K562 (cell line): ENCODE data around the gene TMOD3. TPM values are rescaled to one million over a fixed set of nuclear protein-coding genes. Genes with fewer than 3 reads are reported as not detected.

ENCODE experiments used
- BCOR ChIP-seq: fragments of 450-650 bp; IDR thresholded peaks from 2 replicates; pipeline ENCODE4 v1.6.1; 2016
- E2F5 ChIP-seq: sonication (generic); formaldehyde crosslinking; IDR thresholded peaks from 2 replicates; pipeline ENCODE4 v1.8.0; 2022; ENCODE audit warnings: mild to moderate bottlenecking, missing genetic modification reagents
- EP400 ChIP-seq: fragments of 450-650 bp; IDR thresholded peaks from 2 replicates; pipeline ENCODE4 v1.6.1; 2017; ENCODE audit warnings: antibody characterized with exemption, mild to moderate bottlenecking, moderate library complexity
- HLTF ChIP-seq: fragments of 450-650 bp; IDR thresholded peaks from 2 replicates; pipeline ENCODE4 v1.6.1; 2016
- MAFK ChIP-seq: IDR thresholded peaks from 2 replicates; pipeline ENCODE4 v1.6.1; 2011; ENCODE audit warnings: low read length, improper control_type of control experiment
- MYC ChIP-seq, 2 experiments: fragments of 250-450 bp in 1 of 2; sonication (Bioruptor Pico) in 1 of 2; IDR thresholded peaks; 2 replicates each; pipeline versions ENCODE4 v1.5.1 to v1.6.1; 2012 to 2021; ENCODE audit warnings: low read depth in 2 of 2, borderline replicate concordance in 1 of 2, improper control_type of control experiment in 1 of 2, low read length in 1 of 2, mild to moderate bottlenecking in 1 of 2, moderate library complexity in 1 of 2
- NBN ChIP-seq: fragments of 450-650 bp; IDR thresholded peaks from 2 replicates; pipeline ENCODE4 v1.6.1; 2016; ENCODE audit warnings: low read depth, mild to moderate bottlenecking
- NCOR1 ChIP-seq: fragments of 450-650 bp; IDR thresholded peaks from 2 replicates; pipeline ENCODE4 v1.6.1; 2016; ENCODE audit warnings: mild to moderate bottlenecking, moderate library complexity
- PML ChIP-seq: IDR thresholded peaks from 2 replicates; pipeline ENCODE4 v1.6.1; 2012; ENCODE audit warnings: low read length, inconsistent platforms
- POU5F1 ChIP-seq: fragments of 150-350 bp; IDR thresholded peaks from 2 replicates; pipeline ENCODE4 v1.6.1; 2014; ENCODE audit warnings: borderline replicate concordance, low read length, low read depth, mild to moderate bottlenecking; ENCODE audit not compliant: partially characterized antibody
- RB1 ChIP-seq: fragments of 450-650 bp; IDR thresholded peaks from 2 replicates; pipeline ENCODE4 v1.6.1; 2017; ENCODE audit warnings: low read depth, mild to moderate bottlenecking
- RFX1 ChIP-seq: fragments of 450-650 bp; IDR thresholded peaks from 2 replicates; pipeline ENCODE4 v1.6.1; 2016; ENCODE audit warnings: mild to moderate bottlenecking, moderate library complexity
- RHOXF2B ChIP-seq: fragments of 250-450 bp; sonication (Bioruptor Pico); conservative IDR thresholded peaks from 2 replicates; pipeline ENCODE4 v1.5.1; 2021
- RUNX1 ChIP-seq: sonication (generic); IDR thresholded peaks from 2 replicates; pipeline ENCODE4 v1.6.1; 2016; ENCODE audit warnings: antibody characterized with exemption, low read depth
- SOX6 ChIP-seq: fragments of 450-650 bp; IDR thresholded peaks from 2 replicates; pipeline ENCODE4 v1.6.1; 2014; ENCODE audit warnings: mild to moderate bottlenecking
- SPI1 ChIP-seq: IDR thresholded peaks from 2 replicates; pipeline ENCODE4 v1.6.1; 2011; ENCODE audit warnings: low read depth, low read length, control low read depth, borderline replicate concordance
- SREBF2 ChIP-seq: sonication (generic); formaldehyde crosslinking; IDR thresholded peaks from 2 replicates; pipeline ENCODE4 v1.4.0; 2020; ENCODE audit warnings: mild to moderate bottlenecking, missing genetic modification reagents
- SRF ChIP-seq, 2 experiments: fragments of 250-450, 450-650 bp in 1 of 2; sonication (Bioruptor Pico) in 1 of 2; sonication (generic) in 1 of 2; formaldehyde crosslinking; IDR thresholded peaks; 2 replicates each; pipeline versions ENCODE4 v1.5.0 to v1.5.1; 2020 to 2022; ENCODE audit warnings: mild to moderate bottlenecking in 1 of 2, missing genetic modification reagents in 1 of 2
- ZC3H8 ChIP-seq: fragments of 450-650 bp; IDR thresholded peaks from 2 replicates; pipeline ENCODE4 v1.6.1; 2017
- ZKSCAN1 ChIP-seq: fragments of 150-350 bp; IDR thresholded peaks from 2 replicates; pipeline ENCODE4 v1.6.1; 2016; ENCODE audit warnings: low read depth, low read length
- ZNF79 ChIP-seq: fragments of 250-450 bp; sonication (Bioruptor Pico); IDR thresholded peaks from 2 replicates; pipeline ENCODE4 v1.4.0; 2020; ENCODE audit warnings: low read depth, mild to moderate bottlenecking, moderate library complexity
- polyA plus RNA-seq, 8 experiments: library from polyadenylated mRNA; depleted of rRNA in 4 of 8; stranded (reverse) in 5 of 8; unstranded in 3 of 8; fragments of >200 nt; fragmentation: Nextera tagmentation in 2 of 8; fragmentation: Illumina TruSeq in 1 of 8; extraction: Ambion mirVana in 2 of 8; extraction: Trizol in 1 of 8; gene quantifications; 2 replicates each; pipeline versions ENCODE4 v1.2.1 to v1.2.3, GENCODE V29; 2011 to 2014; ENCODE audit warnings: inconsistent platforms in 1 of 8, missing spikeins in 1 of 8
- total RNA-seq, 7 experiments: library from RNA; depleted of rRNA in 6 of 7; stranded (reverse); fragments of >200 nt in 6 of 7; fragmentation: Illumina TruSeq in 2 of 7; extraction: Trizol in 2 of 7; gene quantifications; 2 replicates each; pipeline versions ENCODE4 v1.2.1 to v1.2.3, GENCODE V29; 2011 to 2021; ENCODE audit warnings: low replicate concordance in 1 of 7
- TF ChIP-seq, protein P1 (sequence below): fragments of 450-650 bp; conservative IDR thresholded peaks from 2 replicates; pipeline ENCODE4 v1.6.1; 2016; ENCODE audit warnings: missing genetic modification characterization, low read depth, mild to moderate bottlenecking, missing compliant biosample characterization, moderate library complexity
- TF ChIP-seq, protein P2 (sequence below): IDR thresholded peaks from 3 replicates; pipeline ENCODE4 v1.6.1; 2011; ENCODE audit warnings: borderline replicate concordance, mild to moderate bottlenecking, moderate library complexity; ENCODE audit not compliant: insufficient read length; ENCODE audit errors: extremely low read depth
- TF ChIP-seq, protein P3 (sequence below): fragments of 450-650 bp; IDR thresholded peaks from one replicate; pipeline ENCODE4 v1.6.1; 2018; ENCODE audit warnings: mild to moderate bottlenecking, moderate library complexity; ENCODE audit not compliant: partially characterized antibody

Gene TMOD3
- total and polyA plus RNA-seq, 9 of the 15 experiments (the other 6 are each of a cell fraction or from before 2014, with no cell fraction given): 6.8 to 45.0 (median 30.9) TPM

DNA sequence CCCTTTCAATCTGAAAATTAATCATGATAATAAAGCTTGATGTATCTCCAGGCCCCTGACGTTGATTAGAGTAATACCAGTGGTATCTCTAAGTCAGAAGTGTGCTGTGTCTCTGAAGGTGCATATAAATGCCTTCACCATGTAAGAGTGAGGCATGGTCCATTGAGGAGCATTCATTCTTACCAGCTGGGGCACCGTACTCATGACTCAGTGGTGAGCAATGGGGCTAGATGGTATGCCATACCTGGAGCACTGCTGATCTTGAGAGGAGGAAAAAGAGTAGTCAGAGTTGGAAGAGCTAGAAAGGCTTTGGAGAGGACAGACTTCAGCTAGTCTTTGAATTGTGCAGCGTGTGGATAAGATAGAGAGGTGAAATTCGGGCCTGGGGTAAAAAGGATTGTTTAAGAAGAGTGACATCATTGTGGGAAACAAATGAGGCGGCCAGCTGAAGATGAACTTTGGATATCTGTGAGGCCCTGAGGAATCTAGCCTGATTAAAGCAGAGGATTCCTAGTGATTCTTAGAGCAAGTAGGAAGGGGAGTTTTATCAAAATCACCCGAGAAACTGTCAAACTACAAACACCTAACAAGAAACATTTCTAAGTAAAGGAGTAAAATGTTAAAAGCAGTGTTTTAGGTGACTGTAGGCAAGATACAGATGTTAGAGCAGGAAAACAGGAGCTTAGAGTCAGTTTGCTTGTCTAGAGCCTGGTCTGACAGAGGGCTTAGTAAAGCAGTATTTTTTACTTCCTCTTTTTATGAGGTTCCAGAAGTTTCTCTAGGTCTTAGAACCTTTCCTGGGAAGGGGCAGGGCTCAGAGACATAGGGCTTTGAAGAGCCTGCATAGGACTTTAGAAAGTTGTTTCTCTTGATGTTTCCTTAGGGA is 13.6 kb downstream of the TMOD3 start (continued):
- TF ChIP-seq, protein P1, sequence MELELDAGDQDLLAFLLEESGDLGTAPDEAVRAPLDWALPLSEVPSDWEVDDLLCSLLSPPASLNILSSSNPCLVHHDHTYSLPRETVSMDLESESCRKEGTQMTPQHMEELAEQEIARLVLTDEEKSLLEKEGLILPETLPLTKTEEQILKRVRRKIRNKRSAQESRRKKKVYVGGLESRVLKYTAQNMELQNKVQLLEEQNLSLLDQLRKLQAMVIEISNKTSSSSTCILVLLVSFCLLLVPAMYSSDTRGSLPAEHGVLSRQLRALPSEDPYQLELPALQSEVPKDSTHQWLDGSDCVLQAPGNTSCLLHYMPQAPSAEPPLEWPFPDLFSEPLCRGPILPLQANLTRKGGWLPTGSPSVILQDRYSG (tag): no peak
- no peak for TF ChIP-seq POU5F1
- no peak for TF ChIP-seq HLTF
- no peak for TF ChIP-seq ZKSCAN1
- TF ChIP-seq RFX1: no peak
- TF ChIP-seq ZC3H8: no peak
- TF ChIP-seq, protein P2, sequence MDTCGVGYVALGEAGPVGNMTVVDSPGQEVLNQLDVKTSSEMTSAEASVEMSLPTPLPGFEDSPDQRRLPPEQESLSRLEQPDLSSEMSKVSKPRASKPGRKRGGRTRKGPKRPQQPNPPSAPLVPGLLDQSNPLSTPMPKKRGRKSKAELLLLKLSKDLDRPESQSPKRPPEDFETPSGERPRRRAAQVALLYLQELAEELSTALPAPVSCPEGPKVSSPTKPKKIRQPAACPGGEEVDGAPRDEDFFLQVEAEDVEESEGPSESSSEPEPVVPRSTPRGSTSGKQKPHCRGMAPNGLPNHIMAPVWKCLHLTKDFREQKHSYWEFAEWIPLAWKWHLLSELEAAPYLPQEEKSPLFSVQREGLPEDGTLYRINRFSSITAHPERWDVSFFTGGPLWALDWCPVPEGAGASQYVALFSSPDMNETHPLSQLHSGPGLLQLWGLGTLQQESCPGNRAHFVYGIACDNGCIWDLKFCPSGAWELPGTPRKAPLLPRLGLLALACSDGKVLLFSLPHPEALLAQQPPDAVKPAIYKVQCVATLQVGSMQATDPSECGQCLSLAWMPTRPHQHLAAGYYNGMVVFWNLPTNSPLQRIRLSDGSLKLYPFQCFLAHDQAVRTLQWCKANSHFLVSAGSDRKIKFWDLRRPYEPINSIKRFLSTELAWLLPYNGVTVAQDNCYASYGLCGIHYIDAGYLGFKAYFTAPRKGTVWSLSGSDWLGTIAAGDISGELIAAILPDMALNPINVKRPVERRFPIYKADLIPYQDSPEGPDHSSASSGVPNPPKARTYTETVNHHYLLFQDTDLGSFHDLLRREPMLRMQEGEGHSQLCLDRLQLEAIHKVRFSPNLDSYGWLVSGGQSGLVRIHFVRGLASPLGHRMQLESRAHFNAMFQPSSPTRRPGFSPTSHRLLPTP: no peak
- TF ChIP-seq RHOXF2B (CRISPR knock-in tag): no peak
- TF ChIP-seq, protein P3, sequence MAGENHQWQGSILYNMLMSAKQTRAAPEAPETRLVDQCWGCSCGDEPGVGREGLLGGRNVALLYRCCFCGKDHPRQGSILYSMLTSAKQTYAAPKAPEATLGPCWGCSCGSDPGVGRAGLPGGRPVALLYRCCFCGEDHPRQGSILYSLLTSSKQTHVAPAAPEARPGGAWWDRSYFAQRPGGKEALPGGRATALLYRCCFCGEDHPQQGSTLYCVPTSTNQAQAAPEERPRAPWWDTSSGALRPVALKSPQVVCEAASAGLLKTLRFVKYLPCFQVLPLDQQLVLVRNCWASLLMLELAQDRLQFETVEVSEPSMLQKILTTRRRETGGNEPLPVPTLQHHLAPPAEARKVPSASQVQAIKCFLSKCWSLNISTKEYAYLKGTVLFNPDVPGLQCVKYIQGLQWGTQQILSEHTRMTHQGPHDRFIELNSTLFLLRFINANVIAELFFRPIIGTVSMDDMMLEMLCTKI: no peak
- TF ChIP-seq NBN: 0 out of 2 replicates have a peak, but pooled peaks have one; percentile 55
- TF ChIP-seq MAFK: no peak
- TF ChIP-seq RUNX1: no peak
- no peak for TF ChIP-seq BCOR
- TF ChIP-seq EP400: no peak
- TF ChIP-seq SRF (CRISPR knock-in tag; IDR thresholded peaks at IDR 0.05): no peak
- peak; percentile 47; the same call in 1 of the 2 replicates for TF ChIP-seq SPI1
- no peak for TF ChIP-seq ZNF79
- TF ChIP-seq NCOR1: no peak
- no peak for TF ChIP-seq SREBF2 (CRISPR knock-in tag)
- TF ChIP-seq PML: no peak
- no peak for TF ChIP-seq E2F5 (CRISPR knock-in tag)
- TF ChIP-seq RB1: no peak
- TF ChIP-seq SOX6: peak; percentile 60
- TF ChIP-seq MYC (IDR thresholded peaks at IDR 0.05; ENCODE audit: low read depth, low read length): no peak
- TF ChIP-seq MYC (CRISPR knock-in tag; IDR thresholded peaks at IDR 0.05; ENCODE audit: borderline replicate concordance, low read depth): no peak
